Left renal pelvis (tissue), 4 donors: Measurements from ENCODE around the gene POU2F3. TPM values are rescaled to one million over a fixed set of nuclear protein-coding genes. Genes with fewer than 3 reads are reported as not detected.
"Not testable (repeated sequence)": the region's sequence is repeated elsewhere in the genome, so short reads cannot be mapped to it uniquely, and the experiment has no call there.

Experiments
- DNase-seq, 4 donors: peaks; one replicate each; pipeline ENCODE4 v3.0.0-alpha.2; 2013; ENCODE audit warnings: low read depth in 4 of 4, low spot score in 3 of 4
- polyA plus RNA-seq, 4 donors: library from polyadenylated mRNA; unstranded; fragments of 120-200 nt; gene quantifications; one replicate each; pipeline ENCODE4 v1.2.1, GENCODE V29; 2013; ENCODE audit not compliant: insufficient read length in 4 of 4

The POU2F3 gene
- polyA plus RNA-seq, 4 donors = 0.47 to 2.7 (median 0.89) TPM

DNA sequence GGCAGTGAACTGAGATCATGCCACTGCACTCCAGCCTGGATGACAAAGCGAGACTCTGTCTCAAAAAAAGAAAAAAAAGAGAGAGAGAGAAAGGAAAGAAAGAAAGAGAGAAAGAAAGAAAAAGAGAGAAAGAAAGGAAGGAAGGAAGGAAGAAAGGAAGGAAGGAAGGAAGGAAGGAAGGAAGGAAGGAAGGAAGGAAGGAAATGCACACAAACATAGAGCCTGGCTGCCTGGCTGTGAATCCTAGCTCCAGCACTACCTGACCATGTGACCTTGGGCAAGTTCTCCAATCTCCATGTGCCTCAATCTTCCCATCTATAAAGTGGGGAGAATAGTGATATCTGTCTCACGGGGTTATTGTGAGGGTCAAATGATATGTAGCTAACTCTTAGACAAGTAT is 34.0 kb downstream of the POU2F3 start:
- DNase-seq = not testable (repeated sequence)

DNA sequence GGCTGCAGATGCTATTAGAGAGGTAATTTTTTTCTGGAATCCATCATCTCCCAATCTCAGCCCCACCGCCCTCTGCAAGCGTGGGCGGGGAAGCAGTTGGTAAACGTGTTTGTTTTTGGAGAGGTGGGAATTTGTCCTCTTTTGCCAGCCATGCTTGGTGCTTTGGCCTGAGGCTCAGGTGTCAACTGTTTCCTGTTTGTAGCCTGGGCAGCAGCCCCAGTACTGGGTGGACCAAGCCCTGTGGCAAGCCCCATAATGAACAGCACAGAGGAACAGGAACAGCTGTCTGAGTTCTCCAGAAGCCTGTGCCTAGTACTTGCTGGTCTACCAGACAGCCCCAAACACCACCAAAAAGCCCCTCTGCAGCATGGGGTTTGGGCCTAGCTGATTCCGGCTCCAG is 39.6 kb downstream of the POU2F3 start:
- no peak for DNase-seq

DNA sequence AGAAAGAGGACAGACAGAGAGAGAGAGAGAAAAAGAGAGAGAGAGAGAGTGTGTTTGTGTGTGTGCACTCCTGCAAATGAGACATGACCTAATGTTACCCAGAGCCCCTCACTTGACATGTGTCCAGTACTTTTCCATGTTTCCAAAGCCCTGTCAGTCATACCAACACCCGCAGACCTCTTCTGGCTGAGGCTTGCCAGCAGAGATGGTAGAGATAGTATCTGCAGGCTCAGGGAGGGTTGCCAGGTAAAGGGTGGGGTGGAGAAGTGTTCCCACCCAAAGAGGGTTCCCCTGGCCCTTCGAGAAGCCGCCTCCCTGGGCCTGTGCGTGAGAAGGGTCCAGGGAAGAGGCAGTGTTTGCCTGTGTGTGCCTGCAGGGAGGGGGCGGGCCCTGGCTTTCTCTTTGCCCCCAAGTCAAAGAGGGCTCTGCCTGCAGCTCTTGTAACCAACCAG is 40.7 kb downstream of the POU2F3 start:
- DNase-seq = no peak

DNA sequence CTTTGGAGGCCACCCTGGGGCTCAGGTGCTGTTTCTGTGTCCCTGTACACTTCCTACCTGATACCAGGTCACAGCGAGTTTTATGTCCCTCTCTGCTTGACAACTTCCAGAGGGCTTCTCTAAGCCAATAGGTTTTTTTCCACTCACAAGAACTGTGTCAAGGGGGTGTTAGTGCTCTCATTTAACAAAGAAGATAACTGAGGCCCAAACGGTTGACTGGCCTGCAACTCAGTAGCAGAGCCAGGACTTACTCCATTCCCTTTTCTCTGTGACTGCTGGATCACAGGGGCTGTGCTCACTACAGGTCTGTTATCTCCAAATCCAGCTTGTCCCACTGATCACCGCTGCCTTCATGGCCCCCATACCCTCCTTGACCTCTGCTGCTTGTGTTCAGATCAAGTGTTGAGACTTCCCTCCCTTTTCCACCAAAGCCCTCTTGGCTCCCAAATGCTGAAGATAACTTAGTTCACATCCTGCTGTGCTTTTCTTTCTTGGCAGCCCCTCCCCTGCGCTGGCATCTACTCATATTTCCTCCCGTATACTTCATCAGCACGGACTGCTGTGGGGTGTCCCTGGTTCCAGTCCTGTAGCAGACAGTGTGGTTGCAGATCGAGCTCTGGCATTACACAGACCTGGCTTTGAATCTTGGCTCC is 41.3 kb downstream of the POU2F3 start:
- DNase-seq = no peak

DNA sequence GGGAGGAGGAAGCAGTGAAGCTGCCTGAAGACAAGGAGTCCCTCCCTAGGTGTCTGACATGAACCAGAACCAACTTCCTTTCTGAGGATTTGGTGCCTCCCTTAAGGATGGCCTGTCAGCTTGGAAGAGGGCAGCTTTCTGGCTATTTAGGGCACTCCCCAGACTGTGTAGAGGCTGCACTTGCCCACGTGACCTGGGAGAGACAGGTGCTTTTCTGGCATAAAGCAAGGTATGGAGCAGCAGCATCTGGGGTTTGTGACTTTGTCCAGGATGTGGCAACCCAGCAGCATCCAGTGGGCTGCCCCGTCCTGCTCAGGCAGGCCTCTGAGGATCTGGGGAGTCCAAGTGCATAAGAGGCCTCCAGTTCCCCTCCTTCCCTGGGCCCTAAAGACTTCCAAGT is 43.2 kb downstream of the POU2F3 start:
- DNase-seq = no peak

DNA sequence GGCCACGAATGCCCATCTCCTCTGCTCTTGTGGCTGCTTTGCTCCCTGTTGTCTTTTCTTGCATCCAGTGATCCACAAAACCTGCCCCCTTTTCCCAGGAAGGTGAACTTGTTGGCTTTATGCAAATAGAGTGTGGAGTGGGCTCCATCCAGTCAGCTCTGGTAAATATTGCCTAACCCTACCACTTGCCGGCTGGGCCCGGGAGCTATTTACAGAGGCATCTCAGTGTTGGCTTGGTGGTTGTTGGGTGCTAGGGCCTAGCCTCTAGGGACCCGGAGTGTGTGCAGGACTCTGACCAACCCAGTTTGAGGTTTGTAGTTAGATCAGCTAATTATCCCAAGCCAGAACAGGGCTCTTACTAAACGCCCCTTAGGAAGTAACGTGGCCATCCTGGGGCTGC is 44.3 kb downstream of the POU2F3 start:
- DNase-seq = no peak

DNA sequence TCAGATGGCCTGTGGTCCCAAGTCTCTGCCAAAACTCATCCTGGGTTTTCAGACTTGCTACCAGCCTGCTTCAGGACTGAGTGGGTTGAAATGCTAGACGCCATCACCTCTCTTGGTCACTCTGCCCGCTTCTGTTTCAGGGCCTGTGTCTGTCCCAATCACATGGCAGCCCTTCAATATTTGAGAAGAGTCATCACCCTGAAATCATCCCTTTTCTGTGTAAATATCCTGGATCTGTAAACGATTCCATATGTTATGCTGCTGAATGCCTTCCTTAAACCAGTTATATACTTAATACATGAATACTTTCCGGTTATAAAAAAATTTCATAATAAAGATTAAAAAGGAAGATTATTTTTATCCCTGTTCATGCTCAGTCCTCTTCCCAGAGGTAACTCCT is 45.3 kb downstream of the POU2F3 start:
- no peak for DNase-seq

DNA sequence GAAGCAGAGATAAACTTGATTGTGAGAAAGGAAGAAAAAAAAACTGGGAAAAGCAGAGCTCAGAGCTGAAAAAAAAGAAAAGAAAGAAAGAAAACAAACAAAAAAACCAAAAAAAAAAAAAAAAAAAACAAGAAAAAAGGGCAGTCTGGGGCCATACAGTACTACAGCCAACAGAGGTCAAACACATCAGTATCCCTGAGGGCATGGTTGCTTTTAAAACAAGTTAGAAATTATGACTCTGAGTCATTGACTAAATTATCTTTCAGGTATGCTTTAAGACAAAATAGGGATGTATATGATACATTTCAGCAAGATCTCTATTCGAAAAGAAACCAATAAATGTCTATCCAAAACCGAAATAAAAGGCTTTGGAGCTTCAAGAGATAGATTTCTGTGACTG is 48.1 kb downstream of the POU2F3 start:
- no peak for DNase-seq

DNA sequence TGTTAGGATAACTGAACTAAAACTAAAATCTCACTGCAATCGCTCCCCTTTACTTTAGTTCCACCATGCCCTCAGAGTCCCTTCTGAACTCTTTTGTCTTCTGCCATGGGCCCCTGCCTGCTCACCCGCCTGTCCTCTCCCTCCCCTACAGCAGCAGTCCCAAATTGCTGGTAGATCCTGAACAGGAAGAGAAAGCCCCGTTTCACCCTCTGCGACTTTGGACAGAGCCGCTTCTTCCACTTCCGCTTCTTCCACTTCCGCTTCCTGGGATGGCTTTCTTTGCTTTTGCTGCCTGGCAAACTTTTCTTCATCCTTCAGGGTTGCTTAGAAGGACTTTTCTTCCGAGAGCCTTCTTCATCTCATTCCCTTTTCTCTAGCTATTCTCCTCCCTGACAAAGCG is 49.5 kb downstream of the POU2F3 start:
- DNase-seq = no peak

DNA sequence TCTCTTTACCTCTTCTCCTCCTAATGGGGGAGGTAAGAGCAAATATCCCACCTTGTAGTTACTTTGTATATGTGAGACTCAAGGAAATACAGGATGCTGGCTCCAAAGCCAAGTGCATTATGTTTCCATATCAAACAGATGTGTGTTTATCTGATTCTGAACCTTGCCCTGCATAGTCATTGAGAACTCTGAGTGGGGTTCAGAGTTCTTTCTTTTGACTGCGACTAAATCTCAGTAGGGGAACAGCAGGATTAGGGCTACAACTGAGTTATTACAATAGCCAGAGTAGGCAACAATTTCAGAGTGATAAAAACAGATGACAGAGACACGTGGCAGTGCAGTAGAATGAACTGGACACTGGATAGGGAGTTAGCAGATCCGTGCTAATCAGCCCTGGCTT is 51.0 kb downstream of the POU2F3 start:
- no peak for DNase-seq

DNA sequence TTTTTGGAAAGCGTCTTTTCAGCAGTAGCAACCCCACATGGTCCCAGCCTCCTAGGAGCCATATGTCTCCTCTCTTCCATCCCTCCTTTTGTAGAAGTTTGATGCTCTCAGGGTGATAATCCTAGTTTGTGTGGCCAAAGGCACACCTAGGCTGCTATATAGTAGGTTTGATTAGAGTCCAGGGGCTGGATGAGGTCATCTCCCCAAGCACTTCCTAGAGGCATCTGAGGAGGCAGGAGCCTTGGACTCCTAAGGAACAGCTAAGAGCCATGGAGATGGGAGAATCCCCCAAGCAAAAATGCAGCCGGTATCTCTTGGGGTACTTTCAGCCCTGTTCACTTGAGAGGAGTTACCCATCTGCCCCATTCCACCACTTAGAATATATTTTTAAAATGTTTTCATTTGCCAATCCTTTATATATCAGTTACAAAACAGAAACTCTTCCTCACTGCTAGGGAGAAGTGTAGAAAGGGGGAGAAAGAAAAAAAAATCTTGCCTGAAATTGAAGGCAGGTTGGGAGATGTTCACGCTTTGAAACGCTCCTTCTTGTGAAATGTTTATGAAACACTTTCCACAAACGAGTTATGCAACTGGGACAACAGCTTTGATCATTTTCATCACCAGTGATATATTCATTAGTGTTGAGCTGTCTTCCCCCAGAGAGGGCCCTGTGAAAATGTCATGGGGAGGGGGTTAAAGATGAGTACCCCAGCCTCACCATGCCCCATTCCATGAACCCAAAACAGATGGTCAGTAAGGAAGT is 53.3 kb downstream of the POU2F3 start:
- no peak for DNase-seq

DNA sequence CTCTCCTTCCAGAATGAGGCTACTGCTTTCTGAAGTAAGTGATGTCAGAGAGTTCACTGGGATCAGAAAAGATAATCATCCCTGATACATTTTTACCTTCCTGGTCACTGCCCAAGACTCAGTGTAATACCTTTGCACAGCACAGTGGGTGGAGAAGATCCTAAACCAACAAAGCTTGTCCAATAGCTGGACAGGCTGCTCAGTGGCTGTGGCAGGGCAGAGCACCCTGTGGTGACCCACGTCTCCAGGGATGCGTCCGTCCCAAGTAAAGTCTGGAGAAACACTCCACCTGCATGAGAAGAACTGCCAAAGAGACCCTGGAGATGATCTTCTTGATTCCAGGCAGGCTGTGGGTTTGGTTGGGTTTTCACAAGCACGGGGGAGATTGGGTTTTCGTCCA is 54.2 kb downstream of the POU2F3 start:
- no peak for DNase-seq

DNA sequence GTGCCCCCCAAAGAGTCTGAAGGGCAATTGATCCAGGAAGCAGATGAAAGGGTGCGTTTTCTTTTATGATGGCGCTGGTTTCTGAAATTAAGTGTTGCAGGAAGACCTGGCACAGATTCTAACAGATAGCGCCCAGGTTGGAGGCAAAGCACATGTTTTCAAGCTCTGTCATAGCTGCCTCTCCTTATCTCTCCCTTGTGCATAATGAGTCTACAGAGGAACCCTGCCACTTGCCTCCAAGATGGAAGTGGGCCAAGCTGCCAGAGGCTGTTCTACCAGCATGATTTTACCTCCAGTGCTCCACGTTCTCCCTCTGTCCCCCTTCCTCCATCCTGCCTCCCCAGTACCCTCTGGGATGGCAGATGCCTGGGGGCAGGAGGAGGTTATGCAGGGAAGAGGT is 55.2 kb downstream of the POU2F3 start:
- DNase-seq = no peak

DNA sequence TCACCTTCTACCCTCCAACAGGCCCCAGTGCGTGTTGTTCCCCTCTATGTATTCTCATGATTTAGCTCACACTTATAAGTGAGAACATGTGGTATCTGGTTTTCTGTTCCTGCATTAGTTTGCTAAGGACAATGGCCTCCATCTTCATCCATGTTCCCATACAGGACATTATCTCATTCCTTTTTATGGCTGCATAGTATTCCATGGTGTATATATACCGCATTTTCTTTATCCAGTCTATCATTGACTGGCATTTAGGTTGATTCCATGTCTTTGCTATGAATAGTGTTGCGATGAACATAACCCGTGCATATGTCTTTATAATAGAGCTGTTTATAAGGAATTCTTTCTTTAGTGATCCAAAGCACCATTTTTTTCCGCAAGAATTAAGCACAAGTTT is 56.6 kb downstream of the POU2F3 start:
- no peak for DNase-seq

DNA sequence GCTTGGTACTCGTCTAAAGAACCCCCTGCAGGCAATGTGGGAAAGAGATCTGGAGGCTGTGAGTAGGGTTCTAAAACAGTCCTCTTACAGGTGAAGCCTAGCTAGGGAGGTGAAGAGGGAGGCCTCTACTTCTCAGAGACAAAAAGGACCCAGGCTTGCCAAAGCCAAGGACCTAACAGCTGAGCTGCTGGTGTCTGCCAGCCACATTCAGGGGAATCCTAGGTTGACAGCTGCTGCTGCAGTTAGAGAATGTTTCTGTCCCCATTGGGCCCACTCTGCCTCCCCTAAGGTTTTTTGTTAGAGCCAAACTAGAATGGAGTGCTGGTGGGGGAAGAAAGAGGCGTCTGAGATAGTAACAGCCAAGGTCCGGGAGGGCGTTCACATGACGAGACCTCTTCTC is 58.5 kb downstream of the POU2F3 start:
- no peak for DNase-seq

DNA sequence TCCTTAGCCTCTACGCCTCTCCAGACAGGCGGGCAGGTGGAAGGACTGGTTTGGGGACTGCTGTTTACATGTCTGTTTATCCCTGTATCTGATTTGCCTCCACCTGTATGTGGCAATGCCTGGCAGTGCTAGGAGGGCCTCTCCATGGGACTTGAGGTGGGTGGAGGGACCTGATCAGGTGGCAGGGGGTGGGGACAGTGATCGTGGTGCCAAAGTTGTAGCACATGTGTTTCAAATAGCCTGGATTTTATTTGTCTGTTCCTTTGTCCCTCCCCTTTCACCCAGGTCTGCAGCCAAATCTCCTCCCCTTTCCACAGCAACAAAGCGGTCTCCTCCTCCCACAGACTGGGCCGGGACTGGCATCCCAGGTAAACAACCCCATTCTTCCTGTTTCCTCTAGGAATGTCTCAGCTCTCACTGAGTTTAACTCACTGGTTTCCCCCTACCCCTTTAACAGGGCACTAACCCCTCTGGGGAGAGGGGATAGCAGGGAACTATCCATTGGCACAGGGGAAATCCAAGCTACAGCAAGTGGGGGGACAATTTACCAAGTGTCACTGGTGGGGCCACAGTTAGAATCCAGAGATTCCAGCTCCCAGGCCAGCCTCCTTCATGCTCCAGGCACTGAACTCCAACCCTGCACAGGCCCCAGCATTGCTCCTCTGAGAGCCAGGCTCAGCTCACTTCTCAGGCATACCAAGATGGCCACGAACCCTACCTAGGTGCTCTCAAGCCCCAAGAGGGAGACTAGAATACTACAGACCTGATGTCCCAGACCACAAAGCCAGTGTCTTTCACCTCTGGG is 62.3 kb downstream of the POU2F3 start:
- DNase-seq = no peak

DNA sequence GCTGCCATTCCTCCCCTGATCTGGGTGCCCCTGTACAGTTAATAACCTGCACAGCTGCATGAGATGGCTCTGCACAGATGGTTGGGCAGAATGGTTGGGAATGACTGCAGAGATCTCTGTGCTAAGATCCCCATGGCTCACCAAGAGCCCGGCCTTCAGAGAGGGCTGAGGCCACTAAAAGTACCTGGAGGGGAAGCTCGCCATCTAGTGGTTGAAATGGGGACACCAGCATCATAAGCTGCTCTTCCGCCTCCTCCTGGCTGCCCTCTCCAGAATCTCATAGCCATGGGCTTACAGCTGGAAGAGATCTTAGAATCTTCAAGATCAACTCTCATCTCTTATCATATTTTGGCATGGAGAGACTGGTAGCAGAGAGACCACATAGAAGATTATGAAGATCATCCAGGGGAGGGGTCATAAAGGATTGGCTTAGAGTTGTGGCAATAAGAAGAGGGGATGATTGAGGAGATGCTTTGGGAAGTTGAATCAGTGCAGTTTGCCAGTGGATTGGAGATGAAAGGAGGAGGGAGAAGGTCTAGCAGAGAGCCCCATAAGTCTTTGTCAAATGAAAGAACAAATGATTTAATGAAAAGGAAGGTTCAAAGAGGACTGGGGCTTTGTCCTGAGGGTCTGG is 63.2 kb downstream of the POU2F3 start:
- DNase-seq = no peak

DNA sequence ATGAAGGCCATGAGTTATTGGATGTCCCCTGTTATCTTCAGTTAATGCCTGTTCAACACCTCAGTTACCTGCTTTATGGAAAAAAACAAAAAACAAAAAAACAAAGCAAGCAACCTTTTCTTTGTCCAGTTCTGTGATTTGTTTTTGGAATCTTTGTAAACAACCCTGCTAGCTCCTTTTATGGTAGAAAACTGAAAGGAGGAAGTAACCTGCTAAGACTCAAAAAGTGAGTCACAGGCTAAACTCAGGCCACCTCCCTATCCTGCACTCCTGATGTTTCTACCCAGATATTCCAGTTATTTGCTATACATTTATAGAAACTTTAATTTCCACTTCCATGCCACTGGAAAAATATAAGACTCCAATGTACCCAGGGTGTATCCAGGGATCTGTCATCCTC is 64.6 kb downstream of the POU2F3 start:
- no peak for DNase-seq

DNA sequence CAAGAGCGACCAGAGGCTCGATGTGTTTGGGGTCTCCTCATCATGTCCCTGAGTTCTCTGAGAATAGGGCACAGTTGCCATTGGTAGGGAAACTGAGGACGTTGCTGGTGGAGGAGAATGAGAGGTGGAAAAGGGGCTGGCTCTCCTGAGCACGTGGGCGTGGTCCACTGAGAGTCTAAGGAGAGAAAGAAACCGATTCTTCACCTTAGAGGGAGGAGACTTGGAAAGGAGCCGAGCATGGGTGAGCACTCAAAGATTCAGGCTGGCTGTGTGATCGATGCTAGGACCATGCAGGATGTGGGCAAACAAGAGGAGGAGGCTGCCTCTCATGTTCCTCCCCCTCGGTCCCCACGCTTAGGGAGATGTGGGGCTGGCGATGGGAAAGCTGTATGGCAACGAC is 65.3 kb downstream of the POU2F3 start:
- DNase-seq = no peak

DNA sequence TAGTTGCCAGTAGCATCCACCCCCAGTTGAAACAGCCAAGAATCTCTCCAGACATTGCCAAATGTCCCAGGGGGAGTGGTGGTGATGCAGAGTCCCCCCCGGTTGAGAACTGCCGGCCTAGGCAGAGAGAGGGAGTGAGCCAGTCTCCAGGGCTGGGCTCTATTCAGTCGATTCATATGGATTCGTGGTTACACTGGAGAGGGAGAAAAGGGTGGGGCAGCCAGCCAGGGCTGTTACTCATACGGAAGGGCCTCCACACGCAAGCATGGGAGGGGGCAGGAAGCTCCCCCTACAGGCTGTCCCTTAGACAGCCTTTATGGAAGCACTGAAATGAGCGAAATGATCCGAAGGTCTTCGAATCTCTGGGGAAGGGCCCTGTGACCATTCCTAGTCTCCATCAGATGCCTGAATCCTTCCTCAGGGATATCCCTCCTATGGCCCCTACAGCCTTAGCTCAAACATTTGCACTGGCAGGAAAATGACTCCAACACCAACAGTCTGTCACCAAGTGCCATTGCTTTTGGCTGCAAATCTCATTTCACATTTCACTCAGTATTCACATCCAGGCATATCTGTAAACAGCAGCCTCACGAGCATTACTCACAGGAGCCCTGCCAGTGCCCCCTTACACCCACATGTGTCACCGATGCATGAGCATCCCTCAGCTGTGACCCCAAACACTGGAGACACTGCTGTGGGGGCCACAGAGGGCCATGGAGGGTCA is 66.7 kb downstream of the POU2F3 start:
- no peak for DNase-seq

DNA sequence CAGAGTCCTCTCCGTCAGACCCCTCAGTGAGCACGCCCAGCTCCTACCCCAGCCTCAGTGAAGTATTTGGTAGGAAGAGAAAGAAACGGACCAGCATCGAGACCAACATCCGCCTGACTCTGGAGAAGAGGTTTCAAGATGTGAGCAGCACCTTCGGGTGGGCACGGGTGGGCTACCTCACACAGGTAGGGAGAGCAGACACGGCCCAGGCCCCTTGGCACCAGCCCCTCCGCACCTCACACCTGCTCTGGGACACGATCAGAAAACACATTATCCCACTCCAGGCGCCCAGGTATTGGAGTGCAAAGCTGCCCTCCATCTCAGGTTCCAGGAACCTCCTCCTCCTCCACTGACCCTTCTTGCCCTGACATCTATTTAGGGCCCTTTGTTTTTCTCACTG is 67.5 kb downstream of the POU2F3 start:
- DNase-seq = no peak
